Measurements from ENCODE around the gene CLCN1. TPM values are rescaled to one million over a fixed set of nuclear protein-coding genes. Genes with fewer than 3 reads are reported as not detected.

Gene CLCN1
- total and polyA plus RNA-seq, 2 of the 8 experiments (the other 6 are each of a cell fraction or from before 2014, with no cell fraction given) = 0.36 to 0.41 TPM

DNA sequence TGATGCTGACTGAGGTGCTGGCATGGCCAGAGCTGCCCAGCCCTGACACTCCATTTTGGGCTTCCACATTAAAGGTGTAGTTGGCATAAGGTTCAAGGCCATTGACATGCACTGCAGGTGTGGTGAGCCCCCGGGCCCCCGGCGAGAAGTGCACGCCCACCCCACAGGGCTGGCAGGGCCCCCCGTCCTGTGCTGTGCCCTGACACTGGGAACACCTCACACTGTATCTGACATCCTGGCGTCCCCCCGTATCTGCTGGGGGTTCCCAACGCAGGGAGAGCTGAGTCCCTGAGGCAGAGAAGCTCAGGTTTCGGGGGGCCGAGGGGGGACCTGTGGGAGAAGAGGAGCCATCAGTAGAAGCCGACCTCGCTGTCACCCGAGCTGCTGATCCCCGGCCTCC, 82.7 kb downstream of the CLCN1 start:
- FAIRE-seq = no peak
- WGBS, 2 experiments (ENCODE audit: extremely low coverage in 1 of 2, insufficient coverage in 1 of 2, insufficient read length in 1 of 2, insufficient replicate concordance in 2 of 2, low coverage in 1 of 2, low lambda C conversion rate in 2 of 2, missing lambda C conversion rate in 1 of 2) = 84% methylated on average over 14 of the region's 14 CpGs; no CpG with 5 or more reads in 1 of the 2 experiments
- DNase-seq (ENCODE audit: low read depth in 1 of 2, low spot score in 2 of 2) = no peak

More for the DNA sequence above, 82.7 kb downstream of the CLCN1 start:
- Histone ChIP-seq H2BK15ac (ENCODE audit: low read length) (no peak overlapping the region), H3K4me3 (ENCODE audit: extremely low read depth in 1 of 4, insufficient read depth in 2 of 4, low read depth in 3 of 4, low read length in 4 of 4) (no peak overlapping the region), H2AFZ (ENCODE audit: low read length) (no peak overlapping the region), H3K18ac (ENCODE audit: extremely low read depth, low read length) (no peak overlapping the region), H2BK120ac (replicated peaks; ENCODE audit: low read depth, low read length) (no peak overlapping the region), H4K5ac (ENCODE audit: insufficient read length, low read depth, low read length) (no peak overlapping the region), H2BK20ac (ENCODE audit: low read length) (no peak overlapping the region), H3K14ac (ENCODE audit: insufficient read length) (no peak overlapping the region), H2BK12ac (ENCODE audit: low read depth, low read length) (no peak overlapping the region), H3K79me2 (ENCODE audit: control insufficient read depth in 1 of 2, insufficient read depth in 2 of 2, low read length in 2 of 2) (peaks cover 0 to 14% of the 10 kb centered on the region in 2 experiments; a peak in 2 of 4 replicates), H3K23me2 (ENCODE audit: low read depth, low read length) (no peaks in the 10 kb centered on the region), H3K9ac (replicated peaks in 1 of 4; ENCODE audit: extremely low read depth in 1 of 4, low read depth in 3 of 4, low read length in 3 of 4) (no peak overlapping the region), H3K4me2 (ENCODE audit: insufficient read depth in 1 of 2, low read depth in 2 of 2, low read length in 2 of 2) (no peak overlapping the region), H3K4ac (replicated peaks; ENCODE audit: insufficient read length, low read depth, low read length) (no peak overlapping the region), H3K27me3 (replicated peaks in 1 of 4; ENCODE audit: control insufficient read depth in 3 of 4, extremely low read depth in 1 of 4, insufficient read depth in 3 of 4, low read length in 3 of 4) (no peaks in the 10 kb centered on the region), H3K79me1 (ENCODE audit: low read depth, low read length) (peaks cover 5% of the 10 kb centered on the region; the same call in 1 of the 2 replicates), H2AK5ac (ENCODE audit: low read depth, low read length) (no peak overlapping the region), H3K27ac (ENCODE audit: low read depth, low read length) (no peak overlapping the region), H4K91ac (replicated peaks; ENCODE audit: insufficient read length, low read length) (no peak overlapping the region), H3K9me3 (ENCODE audit: insufficient read depth in 2 of 2, low read depth in 1 of 2, low read length in 1 of 2) (no peaks in the 10 kb centered on the region), H2BK5ac (ENCODE audit: low read depth, low read length) (no peak overlapping the region), H4K20me1 (replicated peaks in 1 of 2; ENCODE audit: control insufficient read depth in 1 of 2, insufficient read depth in 2 of 2, low read length in 2 of 2) (peaks cover 9 to 27% of the 10 kb centered on the region in 2 experiments), H3K36me3 (ENCODE audit: control insufficient read depth in 2 of 4, insufficient read depth in 4 of 4, low read length in 3 of 4) (peaks cover 50 to 77% (median 76%) of the 10 kb centered on the region in 4 experiments), H4K8ac (ENCODE audit: extremely low read depth, insufficient read depth, low read length) (no peak overlapping the region), H3K56ac (replicated peaks; ENCODE audit: insufficient read length, low read depth, low read length) (no peak overlapping the region), H3K4me1 (replicated peaks in 1 of 4; ENCODE audit: control insufficient read depth in 3 of 4, insufficient read depth in 4 of 4, low read length in 3 of 4) (no peaks in the 10 kb centered on the region), H3K23ac (ENCODE audit: insufficient read length) (no peak overlapping the region)
- POLR2A ChIA-PET (ENCODE audit: partially characterized antibody) = interaction anchor here (1.1 to 25.2 kb wide), 5 partner anchors 8 to 24 kb away, joined by 3 to 518 read pairs (median 46); partner anchors contain the start of genes EPHA1 and ZYX
- CTCF ChIA-PET (ENCODE audit: partially characterized antibody) = interaction anchor here (1.2 to 23.5 kb wide), 6 partner anchors 8 to 102 kb away, joined by 3 to 359 read pairs (median 26); partner anchors contain the start of genes EPHA1 and ZYX
